K562 (cell line): ENCODE data around the gene RTF1. TPM values are rescaled to one million over a fixed set of nuclear protein-coding genes. Genes with fewer than 3 reads are reported as not detected.
"Not testable (repeated sequence)": the region's sequence is repeated elsewhere in the genome, so short reads cannot be mapped to it uniquely, and the experiment has no call there.

ENCODE experiments used
- ATAC-seq: fragments of 200-7000 bp; cut with Tn5 transposase; 3 replicates; pipeline ENCODE4 v1.9.1; 2020; ENCODE audit warnings: moderate library complexity
- BruUV-seq: library from RNA; stranded (reverse); fragments of 400-500 nt; replicated peaks from 2 replicates; lab custom pipeline; 2021; lab: Mats Ljungman, UMichigan
- CTCF ChIA-PET: fragments of 300-600 bp; formaldehyde crosslinking; extraction: SDS; loops from one replicate; lab custom pipeline; 2021; ENCODE audit warnings: low intra/inter-chr PET ratio; lab: Yijun Ruan, JAX
- POLR2A ChIA-PET: fragments of 300-600, 350-650 bp; sonication (Branson Sonifier 250); formaldehyde crosslinking; extraction: SDS; loops from one replicate; lab custom pipeline; 2021; ENCODE audit warnings: antibody characterized with exemption, inconsistent platforms; lab: Yijun Ruan, JAX
- DNase-seq, 4 experiments: peaks; one replicate each; pipeline versions ENCODE4 v3.0.0 to v3.0.0-alpha.2; 2011 to 2018; ENCODE audit warnings: low spot score in 3 of 4, mixed read lengths in 3 of 4; ENCODE audit errors: extremely low read depth in 1 of 4
- FAIRE-seq: peaks from 2 replicates; lab custom pipeline; 2011; peaks lifted over from hg19 to GRCh38; lab: Jason Lieb, UNC
- H2AFZ ChIP-seq: 2 replicates; pipeline ENCODE4 v1.6.0; 2011; ENCODE audit warnings: low read depth, low read length, control low read depth, inconsistent platforms
- H3K27ac ChIP-seq: fragments of 200-600 bp; 3 replicates; pipeline ENCODE4 v1.8.0; 2011; ENCODE audit warnings: low read depth, mild to moderate bottlenecking, control low read depth, inconsistent platforms, low read length, moderate library complexity, mixed read lengths; ENCODE audit errors: extremely low read depth
- H3K27me3 ChIP-seq, 2 experiments: fragments of 300-600 bp in 1 of 2; 2 replicates in 1 of 2; 3 replicates in 1 of 2; pipeline versions ENCODE4 v1.6.0 to v1.8.0; 2011; ENCODE audit warnings: inconsistent platforms in 2 of 2, low read length in 2 of 2, mild to moderate bottlenecking in 1 of 2, mixed read lengths in 1 of 2, moderate library complexity in 1 of 2; ENCODE audit not compliant: control insufficient read depth in 2 of 2, insufficient read depth in 2 of 2
- H3K36me3 ChIP-seq: fragments of 300-600 bp; 3 replicates; pipeline ENCODE4 v1.8.0; 2011; ENCODE audit warnings: mild to moderate bottlenecking, low read length, inconsistent platforms; ENCODE audit not compliant: control insufficient read depth, insufficient read depth
- H3K4me1 ChIP-seq, 2 experiments: fragments of 200-600 bp in 1 of 2; replicated peaks in 1 of 2; 2 replicates in 1 of 2; 3 replicates in 1 of 2; pipeline versions ENCODE4 v1.5.1 to v1.8.0; 2011; ENCODE audit warnings: inconsistent platforms in 2 of 2, low read length in 2 of 2, mild to moderate bottlenecking in 1 of 2, mixed read lengths in 1 of 2, moderate library complexity in 1 of 2; ENCODE audit not compliant: control insufficient read depth in 2 of 2, insufficient read depth in 2 of 2
- H3K4me2 ChIP-seq: 2 replicates; pipeline ENCODE4 v1.6.1; 2011; ENCODE audit warnings: low read length, control low read depth, inconsistent platforms, mixed read lengths; ENCODE audit not compliant: insufficient read depth
- H3K4me3 ChIP-seq: fragments of 200-600 bp; sonication (generic), shearing (Covaris generic); 2 replicates; pipeline ENCODE4 v1.5.1; 2016; ENCODE audit warnings: control low read depth, inconsistent platforms
- H3K79me2 ChIP-seq: fragments of 200-600 bp; 3 replicates; pipeline ENCODE4 v1.8.0; 2011; ENCODE audit warnings: low read length, inconsistent platforms; ENCODE audit not compliant: control insufficient read depth, insufficient read depth
- H3K9ac ChIP-seq, 2 experiments: 2 replicates each; pipeline versions ENCODE4 v1.6.0 to v1.6.1; 2011; ENCODE audit warnings: low read depth in 2 of 2, low read length in 2 of 2, control low read depth in 1 of 2, inconsistent platforms in 1 of 2, mild to moderate bottlenecking in 1 of 2, mixed read lengths in 1 of 2; ENCODE audit not compliant: insufficient read depth in 1 of 2
- H3K9me1 ChIP-seq: one replicate; pipeline ENCODE4 v1.6.0; 2011; ENCODE audit warnings: inconsistent platforms, mild to moderate bottlenecking, low read length, moderate library complexity; ENCODE audit not compliant: control insufficient read depth, insufficient read depth
- H3K9me3 ChIP-seq: replicated peaks from 2 replicates; pipeline ENCODE4 v1.5.1; 2011; ENCODE audit warnings: low read depth, low read length, inconsistent platforms; ENCODE audit not compliant: control insufficient read depth, insufficient read depth
- H4K20me1 ChIP-seq: replicated peaks from 2 replicates; pipeline ENCODE4 v1.6.1; 2011; ENCODE audit warnings: low read length, inconsistent platforms, mixed read lengths; ENCODE audit not compliant: control insufficient read depth, insufficient read depth
- ZNF121 ChIP-seq: sonication (generic); formaldehyde crosslinking; conservative IDR thresholded peaks from 2 replicates; pipeline ENCODE4 v1.8.0; 2022; ENCODE audit warnings: missing genetic modification reagents
- WGBS: fragments of 100-300 bp; shearing (Covaris generic); methylation state at CpG from one replicate; pipeline ENCODE4 v1.1.6; 2016; ENCODE audit warnings: low coverage, mixed read lengths; ENCODE audit not compliant: insufficient coverage; ENCODE audit errors: missing lambda C conversion rate; 5-methylcytosine and 5-hydroxymethylcytosine counted together
- in situ Hi-C: fragments of 300-500 bp; cut with MboI; formaldehyde crosslinking; loops from 4 replicates; pipeline ENCODE4 v1.15.0; 2018; ENCODE audit warnings: inconsistent platforms, mixed read lengths
- intact Hi-C: fragments of 100-400 bp; cut with micrococcal nuclease; formaldehyde crosslinking; loops from 2 replicates; pipeline ENCODE4 v1.14.2; 2022
- polyA plus RNA-seq, 8 experiments: library from polyadenylated mRNA; depleted of rRNA in 4 of 8; stranded (reverse) in 5 of 8; unstranded in 3 of 8; fragments of >200 nt; fragmentation: Nextera tagmentation in 2 of 8; fragmentation: Illumina TruSeq in 1 of 8; extraction: Ambion mirVana in 2 of 8; extraction: Trizol in 1 of 8; gene quantifications; 2 replicates each; pipeline versions ENCODE4 v1.2.1 to v1.2.3, GENCODE V29; 2011 to 2014; ENCODE audit warnings: inconsistent platforms in 1 of 8, missing spikeins in 1 of 8
- total RNA-seq, 7 experiments: library from RNA; depleted of rRNA in 6 of 7; stranded (reverse); fragments of >200 nt in 6 of 7; fragmentation: Illumina TruSeq in 2 of 7; extraction: Trizol in 2 of 7; gene quantifications; 2 replicates each; pipeline versions ENCODE4 v1.2.1 to v1.2.3, GENCODE V29; 2011 to 2021; ENCODE audit warnings: low replicate concordance in 1 of 7
- TF ChIP-seq, protein P1 (sequence below): fragments of 450-650 bp; formaldehyde crosslinking; IDR thresholded peaks from 2 replicates; pipeline ENCODE4 v1.4.0; 2020; ENCODE audit warnings: mild to moderate bottlenecking, moderate library complexity

The RTF1 gene
- total and polyA plus RNA-seq, 9 of the 15 experiments (the other 6 are each of a cell fraction or from before 2014, with no cell fraction given), result 7.6 to 69.5 (median 31.5) TPM

DNA sequence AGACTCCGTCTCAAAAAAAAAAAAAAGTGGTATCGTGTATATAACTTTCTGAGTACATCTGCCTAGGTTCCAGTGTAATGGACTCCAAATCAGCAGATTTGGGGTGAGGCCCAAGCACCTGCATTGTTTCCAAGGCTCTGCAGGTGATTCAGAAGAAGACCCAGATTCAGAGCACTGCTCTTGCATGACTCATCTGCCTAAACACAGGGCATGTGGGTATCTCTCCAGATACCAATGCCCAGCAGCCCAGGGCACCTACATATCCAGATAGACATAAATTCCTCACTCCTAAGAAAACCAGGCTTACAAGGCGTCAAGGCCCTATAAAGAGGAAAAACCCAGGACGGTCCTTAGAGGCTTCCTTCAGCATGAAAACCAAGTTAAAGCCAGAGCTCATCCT lies 38.9 kb upstream of the RTF1 start (continued):
- TF ChIP-seq, protein P1, sequence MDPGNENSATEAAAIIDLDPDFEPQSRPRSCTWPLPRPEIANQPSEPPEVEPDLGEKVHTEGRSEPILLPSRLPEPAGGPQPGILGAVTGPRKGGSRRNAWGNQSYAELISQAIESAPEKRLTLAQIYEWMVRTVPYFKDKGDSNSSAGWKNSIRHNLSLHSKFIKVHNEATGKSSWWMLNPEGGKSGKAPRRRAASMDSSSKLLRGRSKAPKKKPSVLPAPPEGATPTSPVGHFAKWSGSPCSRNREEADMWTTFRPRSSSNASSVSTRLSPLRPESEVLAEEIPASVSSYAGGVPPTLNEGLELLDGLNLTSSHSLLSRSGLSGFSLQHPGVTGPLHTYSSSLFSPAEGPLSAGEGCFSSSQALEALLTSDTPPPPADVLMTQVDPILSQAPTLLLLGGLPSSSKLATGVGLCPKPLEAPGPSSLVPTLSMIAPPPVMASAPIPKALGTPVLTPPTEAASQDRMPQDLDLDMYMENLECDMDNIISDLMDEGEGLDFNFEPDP (CRISPR knock-in tag), result no peak

DNA sequence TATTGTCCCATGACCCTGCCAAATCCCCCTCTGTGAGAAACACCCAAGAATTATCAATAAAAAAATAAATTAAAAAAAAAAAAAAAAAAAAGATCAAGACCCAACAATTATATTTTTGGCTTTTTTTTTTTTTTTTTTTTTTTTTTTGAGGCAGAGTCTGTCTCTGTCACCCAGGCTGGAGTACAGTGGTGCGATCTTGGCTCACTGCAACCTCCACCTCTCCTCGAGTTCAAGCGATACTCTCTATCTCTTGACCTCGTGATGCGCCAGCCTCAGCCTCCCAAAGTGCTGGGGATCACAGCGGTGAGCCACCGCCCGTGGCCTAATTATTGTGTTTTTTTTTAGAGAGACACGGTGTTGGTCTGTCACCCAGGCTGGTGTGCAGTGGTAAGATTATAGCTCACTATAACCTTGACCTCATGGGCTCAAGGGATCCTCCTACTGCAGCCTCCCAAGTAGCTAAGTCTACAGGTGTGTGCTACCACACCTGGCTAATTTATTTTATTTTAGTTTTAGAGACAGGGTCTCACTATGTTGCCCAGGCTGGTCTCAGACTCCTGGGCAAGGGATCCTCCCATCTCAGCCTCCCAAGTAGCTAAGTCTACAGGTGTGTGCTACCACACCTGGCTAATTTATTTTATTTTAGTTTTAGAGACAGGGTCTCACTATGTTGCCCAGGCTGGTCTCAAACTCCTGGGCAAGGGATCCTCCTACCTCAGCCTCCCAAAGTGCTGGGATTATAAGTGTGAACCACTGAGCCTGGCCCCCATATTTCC lies 32.7 kb upstream of the RTF1 start:
- DNase-seq, H3K27ac ChIP-seq, BruUV-seq, CTCF ChIA-PET, H3K9me1 ChIP-seq, FAIRE-seq, H3K79me2 ChIP-seq, H3K9me3 ChIP-seq, H3K4me2 ChIP-seq, H3K4me1 ChIP-seq, H4K20me1 ChIP-seq, H2AFZ ChIP-seq, intact Hi-C loops, H3K9ac ChIP-seq, in situ Hi-C loops, H3K4me3 ChIP-seq, POLR2A ChIA-PET, H3K27me3 ChIP-seq: not testable (repeated sequence)
- peak; percentile 54 for ATAC-seq
- TF ChIP-seq ZNF121 (CRISPR knock-in tag), result peak; percentile 71
- 63% methylated on average over 9 of the region's 9 CpGs for WGBS
- H3K36me3 ChIP-seq, result peaks cover 38% of the 10 kb centered on the region
